SK-N-SH (cell line): ENCODE results near the gene TMEM95.

Experiments used
- CTCF ChIP-seq: fragments of 200-600 bp; sonication (generic); IDR thresholded peaks from 2 replicates; pipeline ENCODE4 v1.6.1; 2017; ENCODE audit warnings: antibody characterized with exemption, mild to moderate bottlenecking, moderate library complexity
- FOSL2 ChIP-seq: IDR thresholded peaks from 2 replicates; pipeline ENCODE4 v1.4.0; 2012; ENCODE audit warnings: low read depth, mild to moderate bottlenecking, moderate library complexity, borderline replicate concordance
- POLR2AphosphoS5 ChIP-seq: IDR thresholded peaks from 2 replicates; pipeline ENCODE4 v1.6.1; 2012; ENCODE audit warnings: low read depth, low read length
- RAD21 ChIP-seq: IDR thresholded peaks from 2 replicates; pipeline ENCODE4 v1.6.1; 2012; ENCODE audit warnings: mild to moderate bottlenecking, low read length
- RXRA ChIP-seq: IDR thresholded peaks from 2 replicates; pipeline ENCODE4 v1.4.0; 2012; ENCODE audit warnings: low read depth, mild to moderate bottlenecking, borderline replicate concordance
- TF ChIP-seq, protein P1 (sequence below): fragments of 150-350 bp; IDR thresholded peaks from 2 replicates; pipeline ENCODE4 v1.6.1; 2017; ENCODE audit warnings: antibody characterized with exemption, low read length, low read depth, borderline replicate concordance

- TF ChIP-seq RAD21 (no peak), FOSL2 (no peak), CTCF (no peak), POLR2AphosphoS5 (no peak; the same call in 1 of the 2 replicates), RXRA (no peak)
- TF ChIP-seq, protein P1, sequence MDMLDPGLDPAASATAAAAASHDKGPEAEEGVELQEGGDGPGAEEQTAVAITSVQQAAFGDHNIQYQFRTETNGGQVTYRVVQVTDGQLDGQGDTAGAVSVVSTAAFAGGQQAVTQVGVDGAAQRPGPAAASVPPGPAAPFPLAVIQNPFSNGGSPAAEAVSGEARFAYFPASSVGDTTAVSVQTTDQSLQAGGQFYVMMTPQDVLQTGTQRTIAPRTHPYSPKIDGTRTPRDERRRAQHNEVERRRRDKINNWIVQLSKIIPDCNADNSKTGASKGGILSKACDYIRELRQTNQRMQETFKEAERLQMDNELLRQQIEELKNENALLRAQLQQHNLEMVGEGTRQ, result no peak
Observed at GRCh38 chr17:7307686-7308624, 47.0 kb upstream of the TMEM95 start.
